Astrocyte of the cerebellum (primary cell): Measurements from ENCODE around the gene SYT8.

ENCODE experiments used
- DNase-seq: peaks from one replicate; pipeline ENCODE4 v3.0.0-alpha.2; 2011; ENCODE audit warnings: low read depth
- H3K4me3 ChIP-seq: 2 replicates; pipeline ENCODE4 v1.5.1; 2011; ENCODE audit warnings: mild to moderate bottlenecking, low read depth, low read length, moderate library complexity
- CTCF ChIP-seq: IDR thresholded peaks from 2 replicates; pipeline ENCODE4 v1.5.1; 2012; ENCODE audit warnings: low read length, low read depth, moderate library complexity, mild to moderate bottlenecking; ENCODE audit errors: missing control alignments
- in situ Hi-C: cut with HindIII; loops from 2 replicates; pipeline ENCODE4 v1.10.0; 2017; ENCODE audit warnings: low sequenced_read_pairs

SYT8 gene

GRCh38 chr11:1817511-1817910 lies 17.3 kb upstream of the SYT8 start:
- no peak overlapping the region for H3K4me3 ChIP-seq
- DNase-seq, result no peak
- no peak for TF ChIP-seq CTCF
- in situ Hi-C loops, result no loop called here

GRCh38 chr11:1819074-1819473 lies 15.7 kb upstream of the SYT8 start:
- TF ChIP-seq CTCF, result no peak
- H3K4me3 ChIP-seq, result no peak overlapping the region
- DNase-seq, result no peak
- in situ Hi-C loops, result no loop called here

GRCh38 chr11:1820463-1821325 lies 14.1 kb upstream of the SYT8 start:
- DNase-seq, result no peak
- no peak overlapping the region for H3K4me3 ChIP-seq
- in situ Hi-C loops, result no loop called here
- TF ChIP-seq CTCF, result no peak

- H3K4me3 ChIP-seq, result no peak overlapping the region
- in situ Hi-C loops, result no loop called here
- no peak for DNase-seq
- TF ChIP-seq CTCF, result no peak
These were observed 13.2 kb upstream of the SYT8 start for GRCh38 chr11:1821562-1821961.

GRCh38 chr11:1822648-1823375 lies 12.0 kb upstream of the SYT8 start:
- in situ Hi-C loops, result no loop called here
- TF ChIP-seq CTCF, result no peak
- no peak for DNase-seq
- no peak overlapping the region for H3K4me3 ChIP-seq

- in situ Hi-C loops, result no loop called here
- TF ChIP-seq CTCF, result no peak
- DNase-seq, result no peak
- H3K4me3 ChIP-seq, result no peak overlapping the region
These were observed 11.2 kb upstream of the SYT8 start for GRCh38 chr11:1823376-1824220.
